OCI-LY1 (cell line): ENCODE data around the gene CD4.

Source experiments
- EZH2 ChIP-seq: fragments of 200-600 bp; sonication (generic), shearing (Covaris generic); IDR thresholded peaks from 2 replicates; pipeline ENCODE4 v1.8.0; 2017; ENCODE audit warnings: borderline replicate concordance, mixed run types, mild to moderate bottlenecking, antibody characterized with exemption, low read length, moderate library complexity, mixed read lengths
- TF ChIP-seq, protein P1 (sequence below): fragments of 200-600 bp; sonication (generic), shearing (Covaris generic); IDR thresholded peaks from 2 replicates; pipeline ENCODE4 v1.5.1; 2017; ENCODE audit warnings: mild to moderate bottlenecking, antibody characterized with exemption, low read length, moderate library complexity, mixed read lengths

DNA sequence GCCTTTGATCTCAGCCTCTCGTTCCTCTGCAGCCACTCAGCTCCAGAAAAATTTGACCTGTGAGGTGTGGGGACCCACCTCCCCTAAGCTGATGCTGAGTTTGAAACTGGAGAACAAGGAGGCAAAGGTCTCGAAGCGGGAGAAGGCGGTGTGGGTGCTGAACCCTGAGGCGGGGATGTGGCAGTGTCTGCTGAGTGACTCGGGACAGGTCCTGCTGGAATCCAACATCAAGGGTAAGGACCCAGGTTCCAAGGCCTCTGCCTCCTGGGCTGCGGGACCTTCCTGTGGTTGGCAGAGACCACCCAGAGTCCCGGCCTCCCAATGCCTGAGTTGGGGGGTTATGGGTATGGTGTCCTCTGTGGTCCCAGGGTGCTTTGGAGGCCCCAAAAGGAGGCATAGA, 27.8 kb downstream of the CD4 start:
- TF ChIP-seq, protein P1, sequence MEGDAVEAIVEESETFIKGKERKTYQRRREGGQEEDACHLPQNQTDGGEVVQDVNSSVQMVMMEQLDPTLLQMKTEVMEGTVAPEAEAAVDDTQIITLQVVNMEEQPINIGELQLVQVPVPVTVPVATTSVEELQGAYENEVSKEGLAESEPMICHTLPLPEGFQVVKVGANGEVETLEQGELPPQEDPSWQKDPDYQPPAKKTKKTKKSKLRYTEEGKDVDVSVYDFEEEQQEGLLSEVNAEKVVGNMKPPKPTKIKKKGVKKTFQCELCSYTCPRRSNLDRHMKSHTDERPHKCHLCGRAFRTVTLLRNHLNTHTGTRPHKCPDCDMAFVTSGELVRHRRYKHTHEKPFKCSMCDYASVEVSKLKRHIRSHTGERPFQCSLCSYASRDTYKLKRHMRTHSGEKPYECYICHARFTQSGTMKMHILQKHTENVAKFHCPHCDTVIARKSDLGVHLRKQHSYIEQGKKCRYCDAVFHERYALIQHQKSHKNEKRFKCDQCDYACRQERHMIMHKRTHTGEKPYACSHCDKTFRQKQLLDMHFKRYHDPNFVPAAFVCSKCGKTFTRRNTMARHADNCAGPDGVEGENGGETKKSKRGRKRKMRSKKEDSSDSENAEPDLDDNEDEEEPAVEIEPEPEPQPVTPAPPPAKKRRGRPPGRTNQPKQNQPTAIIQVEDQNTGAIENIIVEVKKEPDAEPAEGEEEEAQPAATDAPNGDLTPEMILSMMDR: no peak
- no peak for TF ChIP-seq EZH2
